NCI-H524 (cell line): Measurements from ENCODE around the gene EMD.
"Not testable (repeated sequence)": the region's sequence is repeated elsewhere in the genome, so short reads cannot be mapped to it uniquely, and the experiment has no call there.

Source experiments
- DNase-seq, 2 experiments: peaks; one replicate each; lab custom pipeline; 2025; lab: John Stamatoyannopoulos, UW

Gene EMD

DNA sequence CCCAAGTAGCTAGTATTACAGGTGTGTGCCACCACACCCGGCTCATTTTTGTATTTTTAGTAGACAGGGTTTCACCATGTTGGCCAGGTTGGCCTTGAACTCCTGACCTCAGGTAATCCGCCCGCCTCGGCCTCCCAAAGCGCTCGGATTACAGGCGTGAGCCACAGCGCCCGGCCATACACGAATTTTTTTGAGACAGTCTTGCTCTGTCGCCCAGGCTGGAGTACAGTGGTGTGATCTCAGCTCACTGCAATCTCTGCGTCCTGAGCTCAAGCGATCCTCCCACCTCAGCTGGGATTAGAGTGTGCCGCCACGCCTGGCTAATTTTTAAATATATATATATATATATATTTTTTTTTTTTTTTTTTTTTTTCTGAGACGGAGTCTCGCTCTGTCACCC, 17.3 kb downstream of the EMD start:
- DNase-seq = not testable (repeated sequence)

DNA sequence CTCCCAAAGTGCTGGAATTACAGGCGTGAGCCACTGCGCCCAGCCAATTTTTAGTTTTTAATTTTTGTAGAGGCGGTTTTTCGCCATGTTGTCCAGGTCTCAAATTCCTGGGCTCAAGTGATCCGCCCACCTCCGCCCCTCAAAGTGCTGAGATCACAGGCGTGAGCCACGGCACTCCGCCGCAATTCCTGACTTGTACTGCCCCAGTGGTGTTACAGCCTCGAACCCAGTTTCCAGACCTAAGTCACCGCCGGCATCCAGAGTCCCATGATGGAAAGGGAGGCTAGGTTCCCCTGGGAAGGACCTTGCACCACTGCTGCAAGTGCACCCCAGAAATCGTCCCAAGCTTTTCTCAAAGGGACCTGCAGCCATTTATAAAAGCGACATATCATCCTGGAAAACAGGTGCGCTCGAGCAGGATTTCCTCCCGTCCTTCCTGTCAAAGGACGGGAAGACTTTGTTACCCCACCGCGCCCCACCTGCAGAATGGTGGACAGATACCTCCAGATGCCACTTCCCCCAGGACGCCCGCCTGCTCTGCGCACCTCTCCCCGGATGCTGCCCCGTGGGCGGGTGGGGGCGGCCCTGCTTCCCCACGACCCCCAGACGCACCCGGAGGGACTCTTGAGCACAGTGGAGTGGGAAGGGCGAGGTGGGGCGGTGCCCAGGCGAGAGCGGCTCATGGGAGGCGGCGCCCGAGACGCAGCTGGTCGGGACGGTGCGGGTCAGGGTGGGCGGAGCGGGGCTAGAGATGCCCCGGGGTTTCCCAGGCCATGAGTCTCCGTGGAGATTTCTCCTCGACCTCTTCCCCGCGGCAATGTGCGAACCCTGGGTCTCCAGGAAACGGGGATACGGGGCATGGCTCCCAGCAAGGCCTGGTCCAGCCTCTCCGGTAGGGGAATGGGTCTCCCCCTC, 18.1 kb downstream of the EMD start:
- DNase-seq = peak in 1 of 2 experiments; percentile 53

DNA sequence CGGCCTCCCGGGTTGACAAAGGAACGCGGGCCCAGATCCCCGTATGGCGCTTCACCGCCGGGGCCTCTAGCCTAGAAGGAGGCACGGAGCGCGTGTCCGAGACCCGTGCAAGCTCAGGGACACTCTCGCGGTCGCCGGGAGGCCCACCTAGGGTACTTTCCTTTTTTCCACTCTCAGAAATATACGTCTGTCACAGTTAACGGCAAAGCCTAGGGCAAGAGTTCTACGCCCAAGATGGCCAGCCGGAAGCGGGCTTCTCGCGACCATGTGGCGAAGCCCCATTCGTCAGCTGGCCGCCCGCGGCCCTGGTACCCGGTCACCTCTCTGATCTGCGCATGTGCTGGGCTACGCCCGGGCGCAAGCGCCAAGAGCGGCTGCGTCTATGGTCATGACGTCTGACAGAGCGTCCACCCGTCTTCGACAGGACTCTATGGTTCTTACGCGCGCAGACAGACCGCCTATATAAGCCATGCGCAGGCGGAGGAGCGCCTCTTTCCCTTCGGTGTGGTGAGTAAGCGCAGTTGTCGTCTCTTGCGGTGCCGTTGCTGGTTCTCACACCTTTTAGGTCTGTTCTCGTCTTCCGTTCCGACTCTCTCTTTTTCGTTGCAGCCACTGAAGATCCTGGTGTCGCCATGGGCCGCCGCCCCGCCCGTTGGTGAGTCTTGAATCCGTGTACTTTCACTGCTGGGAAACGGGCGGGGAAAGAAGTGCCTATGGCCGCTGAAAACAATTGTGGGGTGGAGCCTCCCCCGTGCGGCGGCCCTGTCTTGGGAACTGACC, 19.0 kb downstream of the EMD start, which contains the start of gene RPL10:
Gene RPL10 (plus strand): TSS at position 490 of the 780 bp plus-strand sequence. CDS start 143 bp downstream, at position 633.
- DNase-seq = peak; percentile 96 to 98

DNA sequence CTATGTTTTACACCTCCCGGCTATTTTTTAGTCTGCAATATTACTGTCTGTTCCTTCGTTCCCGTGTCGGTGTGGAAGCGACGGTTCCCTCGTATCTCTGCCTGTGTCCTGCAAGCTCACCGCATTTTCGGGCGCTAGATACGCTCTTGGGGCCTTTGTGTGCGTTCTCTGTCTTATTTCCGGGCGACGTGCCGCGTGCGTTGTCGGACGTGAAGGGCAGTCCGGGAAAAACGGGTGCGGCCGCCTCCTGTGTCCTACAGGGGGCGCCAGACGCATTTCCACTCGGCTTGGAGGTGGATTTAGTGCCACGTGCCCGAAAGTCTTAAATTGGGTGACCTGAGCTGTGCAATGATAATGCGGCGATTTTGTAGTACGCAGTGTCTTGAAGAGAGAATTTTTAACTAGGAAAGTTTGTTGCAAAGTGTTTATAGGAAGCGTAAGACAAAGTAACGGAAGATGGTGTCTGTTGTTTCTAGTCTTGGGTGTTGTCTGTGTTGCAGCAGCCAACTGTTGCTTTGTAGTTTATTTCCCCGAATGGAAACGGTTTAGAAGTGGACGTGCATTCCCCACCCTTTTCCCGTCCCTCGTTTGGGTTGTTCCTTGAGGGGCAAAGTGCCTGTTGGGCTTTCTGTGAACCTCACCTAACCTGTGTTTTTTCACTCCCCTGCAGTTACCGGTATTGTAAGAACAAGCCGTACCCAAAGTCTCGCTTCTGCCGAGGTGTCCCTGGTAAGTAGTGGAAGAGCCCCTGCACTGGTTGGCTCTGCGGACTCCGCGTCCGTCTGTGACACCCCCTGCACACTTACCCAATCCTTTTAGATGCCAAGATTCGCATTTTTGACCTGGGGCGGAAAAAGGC, 19.8 kb downstream of the EMD start:
- peak; percentile 61 to 87 for DNase-seq

DNA sequence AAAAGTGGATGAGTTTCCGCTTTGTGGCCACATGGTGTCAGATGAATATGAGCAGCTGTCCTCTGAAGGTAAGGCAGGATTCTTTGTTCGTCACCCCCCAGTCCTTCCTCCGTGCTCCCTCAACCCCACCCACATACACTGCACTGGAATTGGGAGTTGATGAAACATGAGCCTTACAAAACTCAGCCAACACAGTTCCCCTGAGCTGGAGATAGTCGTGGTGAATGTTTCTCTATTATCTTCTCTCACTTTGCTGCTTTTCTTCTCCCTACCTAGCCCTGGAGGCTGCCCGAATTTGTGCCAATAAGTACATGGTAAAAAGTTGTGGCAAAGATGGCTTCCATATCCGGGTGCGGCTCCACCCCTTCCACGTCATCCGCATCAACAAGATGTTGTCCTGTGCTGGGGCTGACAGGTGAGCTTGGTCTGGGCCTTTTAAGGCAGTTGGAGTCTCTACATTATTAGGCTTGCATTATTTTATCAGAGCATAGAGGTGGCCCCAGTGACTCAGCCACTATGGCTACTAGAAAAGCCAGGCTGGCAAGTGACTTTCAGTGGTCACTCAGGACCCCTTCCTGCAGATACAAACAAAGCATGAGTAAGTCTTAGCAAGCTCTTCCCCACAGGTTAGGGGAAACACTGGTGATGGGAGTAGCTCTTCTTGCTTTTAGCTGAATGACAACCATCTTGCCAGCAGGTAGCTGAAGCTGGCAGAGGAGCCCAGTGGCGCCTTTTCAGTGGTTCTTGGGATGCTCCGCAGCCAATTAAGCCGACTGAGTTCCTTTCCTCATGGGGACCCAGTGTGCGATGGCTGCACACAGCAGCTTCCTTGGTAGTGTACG, 20.7 kb downstream of the EMD start:
- peak in 1 of 2 experiments; percentile 14 for DNase-seq

DNA sequence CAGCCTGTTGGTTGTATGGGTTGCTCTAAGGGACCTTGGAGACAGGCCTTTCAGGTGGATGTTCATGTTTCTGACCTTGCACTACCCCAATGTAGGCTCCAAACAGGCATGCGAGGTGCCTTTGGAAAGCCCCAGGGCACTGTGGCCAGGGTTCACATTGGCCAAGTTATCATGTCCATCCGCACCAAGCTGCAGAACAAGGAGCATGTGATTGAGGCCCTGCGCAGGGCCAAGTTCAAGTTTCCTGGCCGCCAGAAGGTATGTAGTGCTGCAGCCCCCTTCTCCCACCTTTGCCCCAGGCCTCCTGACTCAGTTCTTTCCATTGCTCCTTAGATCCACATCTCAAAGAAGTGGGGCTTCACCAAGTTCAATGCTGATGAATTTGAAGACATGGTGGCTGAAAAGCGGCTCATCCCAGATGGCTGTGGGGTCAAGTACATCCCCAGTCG, 21.3 kb downstream of the EMD start:
- DNase-seq = not testable (repeated sequence)

DNA sequence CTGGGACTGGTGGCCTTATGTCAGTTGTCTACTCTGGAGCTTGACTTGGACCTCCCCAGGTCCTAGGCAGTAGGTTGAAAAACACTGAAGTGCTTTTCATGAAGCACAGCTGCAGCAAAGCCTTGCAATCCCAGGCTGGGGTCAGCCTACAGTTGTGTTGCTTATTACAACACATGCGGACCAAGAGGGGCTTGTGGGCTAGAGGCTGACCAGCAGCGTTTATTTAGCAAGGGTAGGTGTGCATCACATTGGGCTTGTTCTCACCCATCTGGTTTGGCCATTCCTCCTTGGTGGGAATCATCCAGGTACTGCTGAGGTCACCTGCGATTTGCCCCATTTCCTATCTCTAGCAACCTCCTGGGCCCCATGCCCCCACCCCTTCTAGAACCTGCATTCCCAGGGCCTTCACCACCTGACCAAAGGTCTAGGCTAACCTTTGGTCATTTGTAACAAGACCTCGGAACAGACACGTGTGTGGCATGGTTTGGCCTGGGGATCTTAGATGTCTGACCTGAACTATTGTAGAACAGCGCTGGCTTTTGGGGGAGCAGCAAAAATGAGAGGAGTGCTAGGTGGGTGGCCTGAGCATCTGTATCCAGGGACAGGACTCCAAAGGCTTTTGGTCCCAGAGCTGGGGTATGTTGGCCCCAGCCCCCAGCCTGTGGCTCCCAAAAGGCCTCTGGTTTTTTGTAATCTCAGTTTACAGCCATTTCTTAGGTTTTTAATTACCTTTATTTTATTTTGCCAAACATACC, 22.1 kb downstream of the EMD start:
- DNase-seq = peak in 1 of 2 experiments; percentile 34

DNA sequence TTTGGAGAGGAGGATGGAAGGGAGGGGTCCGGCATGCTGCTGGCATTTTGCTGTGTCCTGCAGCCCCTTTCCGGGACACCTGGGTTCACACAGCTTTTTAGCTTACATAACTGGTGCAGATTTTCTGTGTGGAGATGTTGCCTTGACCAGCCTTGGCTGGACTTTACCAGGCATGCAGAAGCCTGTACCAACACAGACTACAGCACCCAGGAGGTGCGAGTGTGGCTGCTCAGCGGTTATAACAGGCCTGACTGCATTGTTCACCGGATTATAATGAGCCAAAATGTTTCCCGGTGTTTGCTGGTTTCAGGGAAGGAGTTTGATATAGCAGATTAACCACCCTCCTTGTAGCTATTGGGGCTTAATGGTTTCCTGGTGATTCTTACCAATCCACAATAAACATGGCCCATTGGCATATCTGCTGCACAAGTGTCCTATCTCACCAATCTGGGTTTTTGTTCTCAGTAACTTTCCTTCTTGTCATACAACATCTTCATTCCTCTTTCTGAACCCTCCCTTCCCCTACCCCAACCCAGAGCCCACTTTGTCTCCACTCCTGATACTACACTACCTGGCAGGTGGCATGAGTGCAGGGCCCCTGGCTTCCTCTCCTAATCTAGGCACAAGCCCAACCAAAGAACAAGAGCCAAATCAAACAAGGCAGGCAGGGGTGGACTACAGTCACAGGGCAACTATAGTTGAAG, 23.0 kb downstream of the EMD start:
- DNase-seq = no peak

DNA sequence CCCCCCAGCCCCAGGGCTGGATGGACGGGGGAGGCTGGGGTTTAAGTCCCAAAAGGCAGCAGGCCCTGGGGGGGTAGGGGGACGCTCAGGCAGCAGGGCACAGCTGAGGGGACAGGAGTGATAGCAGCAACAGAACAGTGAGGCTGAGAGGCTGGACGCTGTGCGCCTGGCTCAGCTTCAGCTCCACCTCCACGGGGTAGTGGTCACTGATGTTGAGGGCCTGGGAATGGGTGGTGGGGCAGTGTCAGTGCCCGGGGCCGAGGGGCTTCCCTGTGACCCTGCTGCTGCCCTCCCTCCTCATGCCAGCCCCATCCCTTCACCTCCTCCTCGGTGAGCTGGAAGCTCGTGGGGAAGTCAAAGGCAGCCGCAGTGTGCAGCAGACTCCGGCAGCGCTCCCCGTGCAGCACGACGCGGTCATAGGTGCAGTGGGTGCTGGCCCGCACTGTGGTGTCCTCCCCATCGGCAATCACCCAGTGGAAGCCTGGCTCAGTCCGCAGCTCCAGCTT, 23.6 kb downstream of the EMD start:
- no peak for DNase-seq

DNA sequence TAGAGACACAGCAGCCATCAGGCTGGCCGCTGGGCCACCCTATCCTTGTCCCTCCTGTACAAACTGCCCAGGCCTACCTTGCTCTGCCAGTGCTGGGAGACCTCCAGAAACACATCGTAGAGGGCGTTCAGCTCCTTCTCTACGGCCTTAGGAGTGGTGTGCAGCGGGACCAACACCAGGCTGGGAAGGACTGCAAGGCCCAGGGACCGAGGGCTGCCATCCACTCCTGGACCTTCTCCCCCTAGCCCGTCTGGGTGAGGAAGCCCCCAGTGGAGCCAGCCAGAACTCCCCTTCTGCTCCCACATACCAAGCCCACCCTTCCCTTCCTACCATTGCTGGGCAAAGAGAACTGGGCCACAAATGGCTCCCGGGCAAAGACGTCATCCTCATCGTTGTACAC, 24.1 kb downstream of the EMD start:
- DNase-seq = no peak

DNA sequence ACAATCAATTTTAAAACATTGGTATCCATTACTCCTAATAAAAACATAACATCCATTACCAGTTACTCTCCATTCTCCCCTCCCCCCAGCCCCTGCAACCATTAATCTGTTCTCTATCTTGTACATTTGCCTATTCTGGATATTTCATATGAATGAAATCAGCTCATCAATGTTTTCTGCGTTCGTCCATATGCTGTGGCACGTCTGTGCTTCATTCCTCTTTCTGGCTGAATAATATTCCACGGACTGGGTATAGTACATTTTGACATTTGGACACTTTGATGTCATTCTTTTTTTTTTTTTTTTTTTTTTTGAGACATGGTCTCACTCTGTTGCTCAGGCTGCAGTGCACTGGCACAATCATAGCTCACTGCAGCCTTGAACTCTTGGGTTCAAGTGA, 24.8 kb downstream of the EMD start:
- DNase-seq = no peak

DNA sequence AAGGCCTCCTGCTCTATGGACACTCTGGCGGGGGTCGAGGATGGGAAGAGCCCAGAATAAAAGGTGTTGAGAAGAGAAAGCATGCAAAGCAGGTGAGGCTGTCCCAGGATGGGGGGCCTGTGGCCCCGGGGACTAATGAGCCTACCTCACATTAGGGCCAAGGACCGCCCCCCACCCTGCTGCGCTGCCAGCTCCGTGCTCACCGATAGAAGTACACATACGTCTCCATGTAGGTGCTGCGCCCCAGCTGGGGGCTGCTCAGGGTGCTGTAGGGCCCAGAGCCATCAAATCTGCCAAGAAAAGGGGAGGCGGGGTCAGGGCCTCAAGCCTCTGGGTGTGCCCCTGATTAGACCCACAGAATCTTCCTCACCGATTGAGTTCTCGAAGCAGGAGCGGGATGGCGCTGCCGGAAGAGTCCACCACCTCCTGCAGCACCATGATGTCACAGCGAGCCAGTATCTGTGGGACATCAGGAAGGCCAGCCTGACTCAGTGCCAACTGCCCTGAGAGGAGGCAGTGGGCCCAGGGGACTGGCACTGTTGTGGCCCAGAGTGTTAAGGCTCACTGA, 25.6 kb downstream of the EMD start:
- no peak for DNase-seq

DNA sequence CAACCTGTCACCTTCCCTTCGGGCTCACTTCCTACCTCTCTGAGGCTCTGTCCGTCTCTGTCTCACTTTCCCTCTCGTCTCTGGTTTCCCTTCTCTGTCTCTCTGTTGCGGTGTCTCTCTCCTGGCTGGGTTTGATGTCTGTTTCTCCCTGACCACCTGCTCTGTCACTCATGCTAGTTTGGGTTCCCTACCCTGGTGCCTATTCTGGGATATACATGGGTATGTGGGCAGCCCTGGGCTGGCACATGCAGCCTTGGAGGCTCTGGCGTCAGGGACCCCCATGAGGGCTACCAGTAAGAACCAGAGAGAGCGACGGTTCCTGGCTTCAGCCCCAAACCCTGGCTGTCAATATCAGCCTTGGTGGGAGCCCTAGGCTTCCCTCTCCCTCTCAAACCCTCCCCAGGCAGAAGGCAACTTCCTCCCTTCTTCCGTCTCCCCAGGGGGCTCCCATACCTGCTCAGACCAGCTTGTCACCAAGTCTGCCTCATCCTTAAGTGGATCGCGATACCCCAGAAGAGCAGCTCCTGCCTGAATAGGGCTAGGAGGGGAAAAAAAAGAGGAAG, 29.6 kb downstream of the EMD start:
- DNase-seq = no peak

DNA sequence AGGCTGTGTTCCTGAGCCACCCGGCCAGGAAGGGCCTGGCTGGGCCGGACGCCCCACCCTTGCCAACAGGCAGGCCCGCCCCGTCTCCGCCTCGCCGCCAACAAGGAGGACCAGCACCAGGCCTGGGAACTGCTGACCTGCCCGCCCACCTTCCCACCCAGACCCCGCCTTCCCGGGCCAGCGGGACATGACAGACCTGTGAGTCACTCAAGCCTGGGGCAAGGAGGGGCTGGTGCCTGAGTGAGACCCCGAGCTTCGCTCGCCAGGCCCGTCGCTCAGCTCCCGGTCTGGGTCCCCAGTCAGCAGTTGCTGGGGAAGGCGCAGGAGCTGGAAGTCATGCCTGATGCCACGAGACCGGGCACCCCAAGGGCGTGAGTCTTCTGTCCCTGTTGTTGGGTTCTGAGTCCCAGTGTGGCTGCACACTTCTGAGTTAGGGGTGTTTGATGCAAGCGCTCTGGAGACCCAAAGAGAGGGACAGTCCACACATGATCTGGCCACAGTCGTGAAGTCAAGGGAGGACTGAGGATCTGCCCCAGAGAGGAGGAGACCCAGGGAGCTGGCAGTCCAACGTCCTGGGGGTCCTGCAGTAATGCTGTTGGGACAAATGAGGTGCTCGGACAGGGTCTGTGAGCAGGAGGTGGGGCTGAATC, 30.3 kb downstream of the EMD start, which contains the start of gene DNASE1L1:
Gene DNASE1L1 (minus strand): TSS at position 33 of the 650 bp plus-strand sequence. CDS start 3,686 bp downstream, outside the sequence.
- DNase-seq = no peak

DNA sequence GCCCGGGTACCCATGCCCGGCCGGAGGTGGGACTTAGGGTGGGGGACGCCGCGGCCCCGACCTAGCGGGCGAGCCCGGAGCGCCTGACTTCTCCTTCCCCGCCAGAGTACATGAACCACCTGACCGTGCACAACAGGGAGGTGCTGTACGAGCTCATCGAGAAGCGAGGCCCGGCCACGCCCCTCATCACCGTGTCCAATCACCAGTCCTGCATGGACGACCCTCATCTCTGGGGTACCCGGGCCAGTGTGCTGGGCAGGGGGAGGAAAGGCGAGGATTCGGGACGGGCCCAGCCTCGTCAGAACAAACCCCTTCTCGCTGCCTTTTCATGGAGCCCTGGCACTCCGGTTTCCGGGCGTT, 32.9 kb downstream of the EMD start:
- DNase-seq = peak in 1 of 2 experiments; percentile 67

DNA sequence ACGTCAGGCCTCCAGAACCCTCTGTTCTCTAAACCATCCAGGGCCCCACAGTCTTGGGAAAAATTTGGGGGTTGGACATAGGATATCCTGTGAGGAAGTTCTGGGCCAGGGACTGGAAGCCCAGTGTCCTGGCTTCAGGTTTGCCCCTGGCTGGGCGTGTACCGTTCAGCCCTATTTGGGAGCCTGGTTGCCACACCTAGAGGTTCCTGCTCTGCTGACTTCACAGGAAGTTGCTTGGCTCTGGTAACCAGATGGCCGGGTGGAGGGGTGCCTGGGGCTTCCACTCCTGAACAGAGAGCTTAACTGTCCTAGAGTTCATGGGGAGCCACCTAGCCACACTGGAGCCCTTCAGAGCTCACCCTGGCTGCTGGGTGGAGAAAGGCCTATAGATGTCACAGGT, 33.4 kb downstream of the EMD start:
- no peak for DNase-seq

DNA sequence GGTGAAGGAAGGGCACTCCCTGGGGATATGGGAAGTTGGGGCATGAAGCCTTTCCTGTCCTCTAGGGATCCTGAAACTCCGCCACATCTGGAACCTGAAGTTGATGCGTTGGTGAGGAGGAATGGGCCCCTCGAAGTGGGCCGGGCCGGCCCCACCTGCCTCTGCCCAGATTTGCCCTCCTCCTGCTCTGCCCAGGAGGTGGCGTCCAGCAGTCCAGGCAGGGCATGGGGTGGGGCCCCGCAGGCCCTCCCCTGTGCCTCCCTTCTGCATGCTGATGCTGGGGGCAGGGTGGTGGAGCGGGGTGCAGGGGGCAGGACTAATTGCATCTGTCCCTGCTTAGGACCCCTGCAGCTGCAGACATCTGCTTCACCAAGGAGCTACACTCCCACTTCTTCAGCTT, 34.0 kb downstream of the EMD start:
- no peak for DNase-seq

DNA sequence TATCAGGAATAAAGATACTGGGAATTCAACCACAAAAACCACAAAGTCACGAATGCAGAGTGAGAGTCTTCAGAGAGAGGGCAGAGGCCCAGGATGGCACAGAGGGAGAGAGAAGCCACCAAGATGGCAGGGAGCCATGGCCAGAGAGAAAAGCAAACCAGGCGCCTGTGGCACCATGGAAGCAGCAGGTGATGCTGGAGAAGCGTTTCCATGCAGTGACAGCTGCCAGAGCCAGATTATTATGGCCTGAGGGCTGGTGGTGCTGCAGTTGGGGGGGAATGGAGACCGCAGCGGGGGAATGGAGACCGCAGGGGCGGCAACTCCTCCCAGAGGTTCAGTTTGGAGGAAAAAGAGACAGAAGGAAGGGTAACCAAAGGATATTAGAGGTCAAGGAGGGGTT, 38.1 kb downstream of the EMD start:
- peak in 1 of 2 experiments; percentile 61 for DNase-seq
